Smooth muscle cell (in vitro differentiated cells): ENCODE measurements around the gene AFF3. TPM values are rescaled to one million over a fixed set of nuclear protein-coding genes. Genes with fewer than 3 reads are reported as not detected.
A peak's percentile ranks its signal among the peaks of the same experiment; 100 is the strongest.

Source experiments
- DNase-seq: peaks from one replicate; lab custom pipeline; 2025; ENCODE audit not compliant: unreplicated experiment; lab: John Stamatoyannopoulos, UW
- H2AFZ ChIP-seq: fragments of 200-600 bp; sonication (generic); 2 replicates; pipeline ENCODE4 v1.6.0; 2016; ENCODE audit warnings: antibody characterized with exemption, low read depth, mild to moderate bottlenecking
- H3F3A ChIP-seq: fragments of 200-600 bp; sonication (generic); 2 replicates; pipeline ENCODE4 v1.6.0; 2017; ENCODE audit warnings: antibody characterized with exemption, low read depth
- H3K27ac ChIP-seq: fragments of 200-600 bp; sonication (generic); 2 replicates; pipeline ENCODE4 v1.5.1; 2016; ENCODE audit warnings: low read depth, mild to moderate bottlenecking
- H3K27me3 ChIP-seq: fragments of 200-600 bp; sonication (generic); 2 replicates; pipeline ENCODE4 v1.6.1; 2016; ENCODE audit warnings: low read depth, mild to moderate bottlenecking
- H3K36me3 ChIP-seq: fragments of 200-600 bp; sonication (generic); 2 replicates; pipeline ENCODE4 v1.5.1; 2016; ENCODE audit warnings: low read depth
- H3K4me1 ChIP-seq: fragments of 200-600 bp; sonication (generic); 2 replicates; pipeline ENCODE4 v1.5.1; 2016; ENCODE audit warnings: low read depth
- H3K4me2 ChIP-seq: fragments of 200-600 bp; sonication (generic); 2 replicates; pipeline ENCODE4 v1.6.0; 2016; ENCODE audit warnings: mild to moderate bottlenecking
- H3K4me3 ChIP-seq: fragments of 200-600 bp; sonication (generic); 2 replicates; pipeline ENCODE4 v1.5.1; 2016; ENCODE audit warnings: mild to moderate bottlenecking
- H3K79me2 ChIP-seq: fragments of 200-600 bp; sonication (generic); 2 replicates; pipeline ENCODE4 v1.6.0; 2016; ENCODE audit warnings: low read depth, mild to moderate bottlenecking
- H3K9ac ChIP-seq: fragments of 200-600 bp; sonication (generic); 2 replicates; pipeline ENCODE4 v1.6.0; 2016; ENCODE audit warnings: low read depth
- H3K9me3 ChIP-seq: fragments of 200-600 bp; sonication (generic); replicated peaks from 2 replicates; pipeline ENCODE4 v1.5.1; 2016; ENCODE audit warnings: low read depth
- H4K20me1 ChIP-seq: fragments of 200-600 bp; sonication (generic); 2 replicates; pipeline ENCODE4 v1.6.0; 2016; ENCODE audit warnings: low read depth
- WGBS: methylation state at CpG from one replicate; pipeline ENCODE4 v1.1.7; 2016; ENCODE audit warnings: low lambda C conversion rate; 5-methylcytosine and 5-hydroxymethylcytosine counted together
- polyA plus RNA-seq: library from polyadenylated mRNA; unstranded; fragments of >200 nt; fragmentation: Nextera tagmentation; extraction: Ambion mirVana; gene quantifications from 2 replicates; pipeline ENCODE4 v1.2.1, GENCODE V29; 2016
- total RNA-seq: library from RNA; depleted of rRNA; stranded (reverse); fragments of >200 nt; gene quantifications from 2 replicates; pipeline ENCODE4 v1.2.3, GENCODE V29; 2014
- TF ChIP-seq, protein P1 (sequence below): fragments of 200-600 bp; sonication (generic); IDR thresholded peaks from 2 replicates; pipeline ENCODE4 v1.5.1; 2017; ENCODE audit warnings: borderline replicate concordance, mild to moderate bottlenecking, antibody characterized with exemption; ENCODE audit not compliant: insufficient read depth, poor library complexity, severe bottlenecking

Gene AFF3
- total and polyA plus RNA-seq, 2 experiments from 2014 or later: 0.27 to 0.39 TPM

DNA sequence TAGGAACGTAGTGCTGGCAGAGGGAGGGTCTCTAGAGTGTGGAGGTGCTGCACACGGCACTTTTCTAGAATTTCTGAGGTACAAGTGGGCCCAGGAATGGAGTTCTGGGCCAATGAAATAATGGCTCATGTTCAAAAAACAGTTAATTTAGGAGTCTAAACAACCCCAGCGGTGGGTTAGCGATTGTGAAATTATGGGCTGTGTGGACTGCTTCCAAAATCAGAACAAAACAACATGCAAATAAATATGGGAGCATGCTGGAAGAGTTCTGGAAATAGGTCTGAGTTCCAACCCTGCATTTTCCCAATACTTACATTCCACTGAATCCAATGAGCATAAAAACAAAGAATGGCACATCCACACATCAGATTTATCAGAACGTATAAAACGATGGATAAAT, 317.6 kb downstream of the AFF3 start:
- no peaks in the 10 kb centered on the region for H4K20me1 ChIP-seq
- no peaks in the 10 kb centered on the region for H3K9me3 ChIP-seq
- H3K4me1 ChIP-seq: peaks cover 14% of the 10 kb centered on the region
- no peaks in the 10 kb centered on the region for H3K79me2 ChIP-seq
- H3F3A ChIP-seq: no peaks in the 10 kb centered on the region
- no peak overlapping the region for H3K4me3 ChIP-seq
- peaks cover 28% of the 10 kb centered on the region for H3K27me3 ChIP-seq
- DNase-seq: no peak
- H2AFZ ChIP-seq: no peak overlapping the region
- H3K9ac ChIP-seq: no peak overlapping the region
- no peak overlapping the region for H3K4me2 ChIP-seq
- H3K36me3 ChIP-seq: no peaks in the 10 kb centered on the region
- WGBS: 91% methylated on average over 6 of the region's 6 CpGs
- H3K27ac ChIP-seq: no peak overlapping the region
- TF ChIP-seq, protein P1, sequence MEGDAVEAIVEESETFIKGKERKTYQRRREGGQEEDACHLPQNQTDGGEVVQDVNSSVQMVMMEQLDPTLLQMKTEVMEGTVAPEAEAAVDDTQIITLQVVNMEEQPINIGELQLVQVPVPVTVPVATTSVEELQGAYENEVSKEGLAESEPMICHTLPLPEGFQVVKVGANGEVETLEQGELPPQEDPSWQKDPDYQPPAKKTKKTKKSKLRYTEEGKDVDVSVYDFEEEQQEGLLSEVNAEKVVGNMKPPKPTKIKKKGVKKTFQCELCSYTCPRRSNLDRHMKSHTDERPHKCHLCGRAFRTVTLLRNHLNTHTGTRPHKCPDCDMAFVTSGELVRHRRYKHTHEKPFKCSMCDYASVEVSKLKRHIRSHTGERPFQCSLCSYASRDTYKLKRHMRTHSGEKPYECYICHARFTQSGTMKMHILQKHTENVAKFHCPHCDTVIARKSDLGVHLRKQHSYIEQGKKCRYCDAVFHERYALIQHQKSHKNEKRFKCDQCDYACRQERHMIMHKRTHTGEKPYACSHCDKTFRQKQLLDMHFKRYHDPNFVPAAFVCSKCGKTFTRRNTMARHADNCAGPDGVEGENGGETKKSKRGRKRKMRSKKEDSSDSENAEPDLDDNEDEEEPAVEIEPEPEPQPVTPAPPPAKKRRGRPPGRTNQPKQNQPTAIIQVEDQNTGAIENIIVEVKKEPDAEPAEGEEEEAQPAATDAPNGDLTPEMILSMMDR: no peak

DNA sequence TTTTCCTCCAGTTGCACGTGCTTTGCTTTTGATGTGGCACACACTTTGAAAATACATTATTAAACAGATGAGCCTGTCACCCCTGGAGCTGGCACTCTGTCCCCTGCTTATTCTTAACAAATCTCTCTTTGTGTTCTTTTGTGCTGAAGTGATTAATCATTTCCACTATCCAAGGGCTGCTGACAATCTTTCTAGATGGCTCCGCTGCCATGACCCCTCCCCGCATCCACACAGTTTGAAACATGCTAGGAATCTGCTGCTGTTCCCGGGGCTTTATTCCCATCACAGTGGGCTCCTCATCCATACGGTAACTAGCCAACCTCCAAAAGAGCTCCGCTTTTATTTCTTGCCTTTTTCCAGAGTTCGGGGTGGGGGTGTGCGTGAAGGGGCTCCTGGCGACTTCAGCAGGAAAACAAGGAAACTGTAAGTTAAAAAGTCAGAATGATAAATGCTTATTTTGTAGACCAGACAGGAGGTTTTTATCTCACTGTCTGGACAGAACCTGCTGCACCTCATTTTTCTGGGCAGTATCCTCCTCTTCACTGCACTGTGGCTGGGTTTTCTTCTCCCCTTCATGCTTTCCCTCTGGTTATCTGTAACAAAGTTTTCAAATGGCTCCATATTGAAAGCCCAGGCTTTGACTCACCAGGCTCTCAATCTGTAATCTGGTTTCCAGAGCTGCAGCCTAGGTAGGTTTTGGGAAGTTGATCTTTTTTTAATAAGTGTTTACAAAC, 319.7 kb downstream of the AFF3 start:
- Histone ChIP-seq H3K9ac (no peak overlapping the region), H3K27ac (peak overlapping the region; percentile 31), H3K36me3 (no peaks in the 10 kb centered on the region), H3K27me3 (peaks cover 29% of the 10 kb centered on the region), H3F3A (no peaks in the 10 kb centered on the region), H3K9me3 (no peaks in the 10 kb centered on the region), H2AFZ (peak overlapping the region; percentile 33), H4K20me1 (no peaks in the 10 kb centered on the region), H3K4me2 (peak overlapping the region; percentile 77), H3K79me2 (no peaks in the 10 kb centered on the region), H3K4me3 (peak overlapping the region; percentile 19), H3K4me1 (peaks cover 14% of the 10 kb centered on the region)
- WGBS: 31% methylated on average over 9 of the region's 9 CpGs
- TF ChIP-seq, protein P1: no peak
- DNase-seq: no peak

- 90% methylated on average over 6 of the region's 6 CpGs for whole genome bisulfite sequencing
These were observed 320.4 kb downstream of the AFF3 start for GRCh38 chr2:99821984-99822383.

More at GRCh38 chr2:99821984-99822383, 320.4 kb downstream of the AFF3 start:
- Histone ChIP-seq H3K4me3 (no peak overlapping the region), H3K4me1 (peaks cover 14% of the 10 kb centered on the region), H3K4me2 (peak overlapping the region; percentile 77), H3K79me2 (no peaks in the 10 kb centered on the region), H4K20me1 (no peaks in the 10 kb centered on the region), H3F3A (no peaks in the 10 kb centered on the region), H3K36me3 (no peaks in the 10 kb centered on the region), H3K27ac (peak overlapping the region; percentile 31), H3K27me3 (peaks cover 35% of the 10 kb centered on the region), H2AFZ (no peak overlapping the region), H3K9me3 (no peaks in the 10 kb centered on the region), H3K9ac (no peak overlapping the region)
- TF ChIP-seq, protein P1: no peak
- DNase-seq: no peak
